ENCODE results near the gene SEC14L3. TPM values are rescaled to one million over a fixed set of nuclear protein-coding genes. Genes with fewer than 3 reads are reported as not detected.

Gene SEC14L3
- polyA plus RNA-seq, 1 donor, result 0.06 TPM

DNA sequence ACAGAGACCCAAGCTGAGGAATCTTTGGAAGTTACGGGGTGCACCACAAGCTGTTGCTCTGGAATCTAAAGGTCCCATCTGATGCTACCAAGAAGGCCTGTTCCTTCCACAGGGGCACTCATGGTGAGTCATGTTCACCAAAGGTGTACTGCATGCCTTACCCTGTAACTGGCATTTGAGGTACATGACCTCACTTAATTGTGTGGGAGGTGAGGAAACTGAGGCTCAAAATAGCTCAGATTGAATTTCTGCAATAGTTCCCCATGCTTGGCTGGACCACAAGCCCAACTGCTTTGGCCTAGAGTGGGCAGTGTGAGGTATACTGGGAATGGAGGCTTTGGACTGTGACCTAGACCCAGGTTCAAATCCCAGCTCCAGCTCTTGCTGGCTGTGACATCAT, 38.0 kb downstream of the SEC14L3 start:
- Histone ChIP-seq H3K4me3 (ENCODE audit: low read length) (no peak overlapping the region), H3K27me3 (ENCODE audit: control insufficient read depth, insufficient read depth, low read length) (no peaks in the 10 kb centered on the region), H3K4me1 (ENCODE audit: control insufficient read depth, insufficient read depth, low read length) (peaks cover 28% of the 10 kb centered on the region), H3K36me3 (ENCODE audit: control insufficient read depth, insufficient read depth, low read length) (no peaks in the 10 kb centered on the region), H3K27ac (ENCODE audit: low read length) (no peak overlapping the region), H3K9me3 (ENCODE audit: control insufficient read depth, low read depth, low read length) (no peaks in the 10 kb centered on the region)
- DNase-seq, result no peak
- WGBS (ENCODE audit: insufficient coverage, low lambda C conversion rate), result no CpG with 5 or more reads among the region's 1 CpG

DNA sequence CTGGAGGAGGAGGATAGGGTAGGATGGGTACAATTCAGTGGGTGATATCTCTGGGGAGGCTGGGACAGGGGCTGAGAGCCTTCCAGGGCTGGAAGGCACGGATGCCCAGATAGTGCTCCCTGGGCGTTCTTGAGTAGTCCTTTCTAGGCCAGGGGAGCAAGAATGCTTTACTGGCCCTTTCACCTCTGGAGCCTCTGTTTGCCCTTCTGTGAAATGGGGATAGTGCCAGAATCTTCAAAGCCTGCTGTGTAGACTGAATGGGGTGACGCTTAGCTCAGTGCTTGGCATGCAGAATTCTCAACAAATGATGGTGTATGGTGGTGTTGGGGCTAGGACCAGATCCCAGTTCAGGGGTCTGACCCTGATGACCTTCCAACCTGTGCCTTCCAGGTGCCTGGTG, 38.6 kb downstream of the SEC14L3 start:
- H3K36me3 ChIP-seq (ENCODE audit: control insufficient read depth, insufficient read depth, low read length), result no peaks in the 10 kb centered on the region
- H3K4me1 ChIP-seq (ENCODE audit: control insufficient read depth, insufficient read depth, low read length), result peaks cover 28% of the 10 kb centered on the region
- no peak for DNase-seq
- H3K27ac ChIP-seq (ENCODE audit: low read length), result no peak overlapping the region
- no peak overlapping the region for H3K4me3 ChIP-seq (ENCODE audit: low read length)
- no peaks in the 10 kb centered on the region for H3K9me3 ChIP-seq (ENCODE audit: control insufficient read depth, low read depth, low read length)
- no peaks in the 10 kb centered on the region for H3K27me3 ChIP-seq (ENCODE audit: control insufficient read depth, insufficient read depth, low read length)
- no CpG with 5 or more reads among the region's 3 CpGs for WGBS (ENCODE audit: insufficient coverage, low lambda C conversion rate)

DNA sequence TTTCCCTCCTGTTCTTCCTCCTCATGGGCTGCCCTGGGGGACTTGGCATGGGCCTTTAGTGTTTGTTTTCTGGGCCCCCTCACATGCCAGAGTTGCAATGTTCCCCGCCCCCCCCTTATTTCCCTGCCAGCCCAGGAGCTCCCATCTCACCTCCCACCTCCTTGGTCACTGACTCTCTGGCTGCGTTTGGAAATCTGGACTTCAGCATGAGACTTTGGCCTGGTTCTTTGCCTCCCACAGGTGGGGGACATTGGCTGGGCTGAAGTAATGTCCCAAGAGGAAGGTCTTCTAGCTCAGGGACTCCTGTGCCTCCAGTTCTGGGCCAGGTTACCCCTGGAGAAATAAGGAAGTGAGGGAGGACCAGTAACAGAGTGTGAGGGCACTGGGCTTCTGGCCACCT, 39.3 kb downstream of the SEC14L3 start:
- Histone ChIP-seq H3K9me3 (ENCODE audit: control insufficient read depth, low read depth, low read length) (no peaks in the 10 kb centered on the region), H3K4me3 (ENCODE audit: low read length) (no peak overlapping the region), H3K4me1 (ENCODE audit: control insufficient read depth, insufficient read depth, low read length) (peaks cover 28% of the 10 kb centered on the region), H3K27ac (ENCODE audit: low read length) (peak overlapping the region; percentile 45), H3K36me3 (ENCODE audit: control insufficient read depth, insufficient read depth, low read length) (no peaks in the 10 kb centered on the region), H3K27me3 (ENCODE audit: control insufficient read depth, insufficient read depth, low read length) (no peaks in the 10 kb centered on the region)
- WGBS (ENCODE audit: insufficient coverage, low lambda C conversion rate), result no CpG with 5 or more reads among the region's 2 CpGs
- peak; percentile 71 to 82 for DNase-seq

DNA sequence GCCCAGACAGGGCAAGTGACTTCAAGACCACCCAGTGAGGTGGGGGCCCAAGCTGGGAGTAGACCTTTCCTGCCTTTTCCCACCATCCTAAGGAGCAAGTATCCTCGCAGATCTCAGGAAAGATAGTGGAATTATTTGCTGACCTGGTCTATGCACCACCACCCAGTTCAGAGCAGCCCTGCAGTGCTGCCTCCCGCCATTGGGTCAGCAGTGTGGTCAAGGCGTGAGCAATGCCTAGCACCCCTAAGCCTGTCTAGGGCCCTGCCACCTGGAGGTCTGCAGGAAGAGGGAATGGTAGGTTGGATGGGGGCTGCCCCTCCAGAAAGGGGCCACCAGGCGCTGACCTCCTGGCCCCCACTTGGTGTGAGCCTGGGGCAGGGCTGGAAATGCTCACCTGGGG, 39.7 kb downstream of the SEC14L3 start:
- WGBS (ENCODE audit: insufficient coverage, low lambda C conversion rate), result no CpG with 5 or more reads among the region's 4 CpGs
- H3K4me1 ChIP-seq (ENCODE audit: control insufficient read depth, insufficient read depth, low read length), result peaks cover 28% of the 10 kb centered on the region
- H3K36me3 ChIP-seq (ENCODE audit: control insufficient read depth, insufficient read depth, low read length), result no peaks in the 10 kb centered on the region
- no peak for DNase-seq
- H3K27me3 ChIP-seq (ENCODE audit: control insufficient read depth, insufficient read depth, low read length), result no peaks in the 10 kb centered on the region
- H3K9me3 ChIP-seq (ENCODE audit: control insufficient read depth, low read depth, low read length), result no peaks in the 10 kb centered on the region
- H3K4me3 ChIP-seq (ENCODE audit: low read length), result no peak overlapping the region
- H3K27ac ChIP-seq (ENCODE audit: low read length), result no peak overlapping the region

DNA sequence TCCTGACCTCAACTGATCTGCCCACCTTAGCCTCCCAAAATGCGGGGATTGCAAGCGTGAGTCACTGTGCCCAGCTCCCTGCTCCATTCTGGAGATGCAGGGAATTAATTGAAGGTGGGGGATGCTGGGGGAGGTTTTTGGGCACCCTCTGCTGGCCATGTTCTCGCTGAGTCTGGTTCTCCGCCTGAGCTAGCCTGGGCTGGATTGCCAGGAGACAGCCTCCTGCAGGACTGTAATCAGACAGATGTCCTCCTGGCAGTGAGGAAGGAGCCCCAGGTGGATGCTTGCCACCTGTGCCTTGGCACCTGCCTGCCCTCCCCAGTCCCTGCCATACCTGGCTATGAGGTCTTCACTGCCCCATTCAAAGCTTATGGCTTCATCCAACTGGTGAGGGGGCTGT, 40.9 kb downstream of the SEC14L3 start:
- Histone ChIP-seq H3K36me3 (ENCODE audit: control insufficient read depth, insufficient read depth, low read length) (no peaks in the 10 kb centered on the region), H3K4me3 (ENCODE audit: low read length) (no peak overlapping the region), H3K27me3 (ENCODE audit: control insufficient read depth, insufficient read depth, low read length) (no peaks in the 10 kb centered on the region), H3K27ac (ENCODE audit: low read length) (no peak overlapping the region), H3K9me3 (ENCODE audit: control insufficient read depth, low read depth, low read length) (no peaks in the 10 kb centered on the region), H3K4me1 (ENCODE audit: control insufficient read depth, insufficient read depth, low read length) (peaks cover 28% of the 10 kb centered on the region)
- no CpG with 5 or more reads among the region's 4 CpGs for WGBS (ENCODE audit: insufficient coverage, low lambda C conversion rate)
- no peak for DNase-seq

DNA sequence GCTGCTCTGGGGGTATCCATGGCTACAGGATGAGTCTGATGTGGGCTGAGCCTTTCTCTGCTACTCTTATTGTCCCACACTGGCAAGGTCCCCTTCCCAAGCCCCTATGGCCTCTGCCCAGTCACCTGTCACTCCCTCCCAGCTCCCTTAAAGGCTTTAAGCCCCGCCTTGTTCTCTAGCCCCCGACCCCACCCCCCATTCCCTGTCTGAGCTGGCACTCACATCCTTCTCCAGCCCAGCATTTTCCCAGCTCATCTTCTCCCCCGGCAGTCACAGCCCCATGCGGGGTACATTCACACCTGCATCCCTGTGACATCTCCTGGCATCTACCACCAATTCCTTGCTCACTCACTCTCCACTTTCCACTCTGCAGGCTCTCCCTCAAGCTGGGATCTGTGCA, 41.9 kb downstream of the SEC14L3 start:
- no peaks in the 10 kb centered on the region for H3K27me3 ChIP-seq (ENCODE audit: control insufficient read depth, insufficient read depth, low read length)
- H3K9me3 ChIP-seq (ENCODE audit: control insufficient read depth, low read depth, low read length), result no peaks in the 10 kb centered on the region
- H3K36me3 ChIP-seq (ENCODE audit: control insufficient read depth, insufficient read depth, low read length), result no peaks in the 10 kb centered on the region
- no peak for DNase-seq
- H3K27ac ChIP-seq (ENCODE audit: low read length), result no peak overlapping the region
- H3K4me3 ChIP-seq (ENCODE audit: low read length), result no peak overlapping the region
- 50% methylated on average over 3 of the region's 4 CpGs for WGBS (ENCODE audit: insufficient coverage, low lambda C conversion rate)
- H3K4me1 ChIP-seq (ENCODE audit: control insufficient read depth, insufficient read depth, low read length), result peaks cover 29% of the 10 kb centered on the region

DNA sequence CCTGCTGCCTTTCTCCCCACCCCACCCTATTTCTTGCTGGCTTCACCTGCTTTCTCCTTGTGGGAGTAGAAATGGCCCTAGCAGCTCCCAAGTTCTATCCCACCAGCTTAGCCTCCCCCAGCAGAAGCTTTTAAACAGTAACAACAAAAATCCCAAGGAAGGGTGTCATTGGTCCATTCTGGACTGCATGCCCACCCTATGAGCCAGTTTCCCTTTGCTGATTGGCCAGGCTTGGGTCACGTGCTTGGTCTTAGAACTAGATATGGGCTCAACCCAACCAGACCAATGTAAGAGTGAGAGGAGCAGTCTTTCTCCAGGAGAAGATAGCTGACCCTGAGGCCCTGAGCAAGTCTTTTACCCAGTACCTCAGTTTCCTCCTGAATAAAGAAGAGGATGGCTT, 43.9 kb downstream of the SEC14L3 start:
- Histone ChIP-seq H3K36me3 (ENCODE audit: control insufficient read depth, insufficient read depth, low read length) (no peaks in the 10 kb centered on the region), H3K4me3 (ENCODE audit: low read length) (no peak overlapping the region), H3K4me1 (ENCODE audit: control insufficient read depth, insufficient read depth, low read length) (peaks cover 25% of the 10 kb centered on the region), H3K27me3 (ENCODE audit: control insufficient read depth, insufficient read depth, low read length) (no peaks in the 10 kb centered on the region), H3K27ac (ENCODE audit: low read length) (no peak overlapping the region), H3K9me3 (ENCODE audit: control insufficient read depth, low read depth, low read length) (no peaks in the 10 kb centered on the region)
- DNase-seq, result no peak
- no CpG with 5 or more reads among the region's 1 CpG for WGBS (ENCODE audit: insufficient coverage, low lambda C conversion rate)

DNA sequence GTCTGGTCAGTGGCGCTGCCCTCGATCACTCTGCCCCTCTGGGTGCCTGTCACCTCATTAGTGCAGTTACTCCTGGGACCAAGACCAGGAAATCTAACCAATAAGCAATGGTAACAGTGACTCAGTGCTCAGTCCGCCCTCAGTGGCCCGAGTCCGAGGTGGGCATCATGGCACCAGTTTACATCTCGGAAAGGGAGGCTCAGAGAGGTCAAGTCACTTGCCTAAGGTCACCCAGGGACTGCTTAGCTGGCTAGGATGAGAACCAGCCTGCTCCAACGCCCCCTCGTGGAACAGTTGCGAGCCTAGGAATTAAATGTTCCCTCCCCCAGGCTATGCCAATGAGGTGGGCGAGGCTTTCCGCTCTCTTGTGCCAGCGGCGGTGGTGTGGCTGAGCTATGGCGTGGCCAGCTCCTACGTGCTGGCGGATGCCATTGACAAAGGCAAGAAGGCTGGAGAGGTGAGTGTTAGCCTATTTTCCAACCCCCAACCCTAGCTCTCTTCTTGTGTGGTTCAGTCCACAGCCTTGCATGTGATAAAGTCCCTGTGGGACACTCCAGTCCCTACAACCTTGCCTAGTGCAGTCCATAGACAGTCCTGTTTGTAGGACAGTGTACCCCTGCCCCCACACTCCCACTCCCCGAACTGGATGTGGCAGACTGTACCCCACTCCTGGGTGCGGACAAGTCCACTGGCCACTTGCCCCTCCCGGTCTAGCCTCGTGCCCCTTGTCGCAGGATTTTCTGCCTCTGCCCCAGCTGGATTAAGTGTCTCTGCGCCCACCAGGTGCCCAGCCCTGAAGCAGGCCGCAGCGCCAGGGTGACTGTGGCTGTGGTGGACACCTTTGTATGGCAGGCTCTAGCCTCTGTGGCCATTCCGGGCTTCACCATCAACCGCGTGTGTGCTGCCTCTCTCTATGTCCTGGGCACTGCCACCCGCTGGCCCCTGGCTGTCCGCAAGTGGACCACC, 45.1 kb downstream of the SEC14L3 start:
- Histone ChIP-seq H3K9me3 (ENCODE audit: control insufficient read depth, low read depth, low read length) (no peaks in the 10 kb centered on the region), H3K4me1 (ENCODE audit: control insufficient read depth, insufficient read depth, low read length) (peaks cover 25% of the 10 kb centered on the region), H3K4me3 (ENCODE audit: low read length) (peak overlapping the region; percentile 61), H3K27me3 (ENCODE audit: control insufficient read depth, insufficient read depth, low read length) (no peaks in the 10 kb centered on the region), H3K27ac (ENCODE audit: low read length) (no peak overlapping the region), H3K36me3 (ENCODE audit: control insufficient read depth, insufficient read depth, low read length) (no peaks in the 10 kb centered on the region)
- WGBS (ENCODE audit: insufficient coverage, low lambda C conversion rate), result no CpG with 5 or more reads among the region's 29 CpGs
- DNase-seq, result peak; percentile 68 to 80

DNA sequence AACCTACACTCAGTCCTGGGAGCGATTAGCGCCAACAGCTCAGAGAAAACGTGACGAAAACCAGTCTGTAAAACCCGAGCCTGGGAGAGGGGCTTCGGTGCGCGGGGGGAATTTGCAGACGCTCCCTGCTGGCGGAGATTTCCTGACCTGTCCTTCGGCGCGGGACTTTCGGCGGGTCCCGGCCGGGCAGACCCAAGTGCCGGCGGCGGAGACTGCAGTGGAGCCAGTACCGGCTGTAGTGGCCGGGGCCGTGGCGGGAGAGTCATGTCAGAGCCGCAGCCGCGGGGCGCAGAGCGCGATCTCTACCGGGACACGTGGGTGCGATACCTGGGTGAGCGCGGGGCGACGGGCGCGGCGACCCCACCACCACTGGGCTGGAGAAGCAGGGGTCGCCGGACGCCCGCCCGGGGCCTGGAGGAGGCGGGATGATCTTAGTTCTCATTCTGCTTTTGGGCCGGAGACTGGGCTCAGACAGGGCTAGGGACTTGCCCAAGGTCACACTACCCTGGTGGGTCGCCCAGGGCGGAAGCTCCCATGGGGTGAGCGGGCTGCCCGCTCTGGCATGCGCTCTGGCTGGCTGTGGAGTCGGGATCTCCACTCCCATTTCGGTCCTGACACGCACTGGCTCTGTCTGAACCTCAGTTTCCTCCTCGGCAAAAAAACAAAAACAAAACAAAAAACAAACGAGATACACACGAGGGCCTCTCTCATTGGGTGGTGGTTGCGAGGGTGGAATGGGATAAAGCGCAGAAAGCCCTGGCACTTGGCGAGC, 46.0 kb downstream of the SEC14L3 start, which contains the start of gene MTFP1:
Gene MTFP1, plus strand, starts transcription at position 153 of the 772 bp plus-strand sequence. Its CDS starts 112 bp downstream, at position 265.
- WGBS (ENCODE audit: insufficient coverage, low lambda C conversion rate), result no CpG with 5 or more reads among the region's 61 CpGs

DNA sequence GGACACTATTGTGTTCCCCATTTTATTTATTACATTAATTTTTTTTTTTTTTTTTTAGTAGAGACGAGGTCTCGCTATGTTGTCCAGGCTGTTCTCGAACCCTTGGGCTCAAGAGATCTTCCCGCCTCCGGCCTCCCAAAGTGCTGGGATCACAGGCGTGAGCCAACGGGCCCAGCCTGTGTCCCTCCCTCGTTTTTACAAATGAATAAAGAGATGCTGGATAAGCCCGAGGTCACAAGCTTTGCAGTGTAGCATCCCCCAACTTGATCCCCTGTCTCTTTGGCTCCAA, 46.5 kb downstream of the SEC14L3 start:
- Histone ChIP-seq H3K27ac (ENCODE audit: low read length) (no peak overlapping the region), H3K4me3 (ENCODE audit: low read length) (peak overlapping the region; percentile 61), H3K36me3 (ENCODE audit: control insufficient read depth, insufficient read depth, low read length) (peaks cover under 1% of the 10 kb centered on the region), H3K4me1 (ENCODE audit: control insufficient read depth, insufficient read depth, low read length) (peaks cover 37% of the 10 kb centered on the region), H3K27me3 (ENCODE audit: control insufficient read depth, insufficient read depth, low read length) (no peaks in the 10 kb centered on the region), H3K9me3 (ENCODE audit: control insufficient read depth, low read depth, low read length) (no peaks in the 10 kb centered on the region)
- no CpG with 5 or more reads among the region's 9 CpGs for WGBS (ENCODE audit: insufficient coverage, low lambda C conversion rate)
- no peak for DNase-seq

More for the DNA sequence above, 46.0 kb downstream of the SEC14L3 start, which contains the start of gene MTFP1:
- Histone ChIP-seq H3K27me3 (ENCODE audit: control insufficient read depth, insufficient read depth, low read length) (no peaks in the 10 kb centered on the region), H3K27ac (ENCODE audit: low read length) (peak within 1 kb of the TSS; percentile 99), H3K9me3 (ENCODE audit: control insufficient read depth, low read depth, low read length) (no peaks in the 10 kb centered on the region), H3K4me3 (ENCODE audit: low read length) (peak within 1 kb of the TSS; percentile 61), H3K4me1 (ENCODE audit: control insufficient read depth, insufficient read depth, low read length) (peaks cover 32% of the 10 kb centered on the region), H3K36me3 (ENCODE audit: control insufficient read depth, insufficient read depth, low read length) (no peaks in the 10 kb centered on the region)
- DNase-seq, result peak in 1 of 2 donors; percentile 70

All from large intestine (tissue), 3 donors.